ENCODE results near the gene ZIC2.

ZIC2 gene

DNA sequence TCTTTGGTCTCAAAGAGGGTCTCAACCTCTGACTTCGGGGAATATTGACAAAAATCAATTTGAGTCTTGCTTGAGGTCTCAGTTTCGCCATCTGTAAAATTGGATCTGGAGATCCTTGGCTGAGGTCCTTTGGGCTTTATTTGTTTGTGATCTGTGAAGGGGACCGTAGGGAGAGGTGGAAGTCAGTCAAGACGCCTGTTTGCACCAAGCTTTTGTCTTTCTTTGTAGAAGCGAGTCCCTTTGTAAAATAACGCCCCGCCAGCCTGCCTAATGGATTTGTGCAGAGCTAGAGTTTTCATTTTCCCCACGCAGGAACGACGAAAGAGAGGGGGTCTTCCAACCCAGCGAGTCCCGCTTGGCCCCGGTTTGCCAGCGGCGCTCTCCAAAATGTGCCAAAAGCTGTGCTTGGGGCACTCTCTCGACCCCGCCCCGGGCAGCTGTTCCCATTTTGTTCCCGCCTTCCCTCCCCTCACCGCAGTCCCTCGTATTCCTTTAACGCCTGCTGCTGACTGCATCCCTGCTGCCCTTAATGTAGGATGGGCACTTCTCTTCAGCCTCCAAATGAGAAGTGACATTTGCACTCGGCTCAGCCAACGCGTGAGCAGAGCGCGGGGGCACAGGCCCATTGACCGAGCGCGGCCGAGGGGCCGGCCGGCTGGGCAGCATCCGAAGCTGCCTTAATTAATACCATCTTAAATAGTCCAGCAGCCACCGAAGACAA, 23.0 kb upstream of the ZIC2 start:
- Histone ChIP-seq H3K4me3 (replicated peaks; ENCODE audit: insufficient read depth, low read length) (no peak overlapping the region), H3K27me3 (ENCODE audit: insufficient read depth, poor library complexity, severe bottlenecking) (peaks cover 93% of the 10 kb centered on the region), H3K27ac (replicated peaks) (no peak overlapping the region)
- TF ChIP-seq GABPA (IDR thresholded peaks at IDR 0.05; ENCODE audit: low read depth) (no peak), POLR2AphosphoS5 (IDR thresholded peaks at IDR 0.05; ENCODE audit: low read depth) (no peak), SPI1 (IDR thresholded peaks at IDR 0.05; ENCODE audit: borderline replicate concordance, low read depth) (no peak), CTCF (IDR thresholded peaks at IDR 0.05; ENCODE audit: insufficient read depth, low read length) (no peak), REST (IDR thresholded peaks at IDR 0.05; ENCODE audit: insufficient replicate concordance, low read depth) (no peak)
- no peak for DNase-seq (ENCODE audit: low read depth in 1 of 2, low spot score in 1 of 2)

GRCh38 chr13:99959127-99959539, 22.5 kb upstream of the ZIC2 start:
- H3K27me3 ChIP-seq (ENCODE audit: insufficient read depth, poor library complexity, severe bottlenecking), result peaks cover 93% of the 10 kb centered on the region
- TF ChIP-seq POLR2AphosphoS5 (IDR thresholded peaks at IDR 0.05; ENCODE audit: low read depth), result no peak
- H3K4me3 ChIP-seq (replicated peaks; ENCODE audit: insufficient read depth, low read length), result no peak overlapping the region
- no peak for DNase-seq (ENCODE audit: low read depth in 1 of 2, low spot score in 1 of 2)
- no peak overlapping the region for H3K27ac ChIP-seq (replicated peaks)

DNA sequence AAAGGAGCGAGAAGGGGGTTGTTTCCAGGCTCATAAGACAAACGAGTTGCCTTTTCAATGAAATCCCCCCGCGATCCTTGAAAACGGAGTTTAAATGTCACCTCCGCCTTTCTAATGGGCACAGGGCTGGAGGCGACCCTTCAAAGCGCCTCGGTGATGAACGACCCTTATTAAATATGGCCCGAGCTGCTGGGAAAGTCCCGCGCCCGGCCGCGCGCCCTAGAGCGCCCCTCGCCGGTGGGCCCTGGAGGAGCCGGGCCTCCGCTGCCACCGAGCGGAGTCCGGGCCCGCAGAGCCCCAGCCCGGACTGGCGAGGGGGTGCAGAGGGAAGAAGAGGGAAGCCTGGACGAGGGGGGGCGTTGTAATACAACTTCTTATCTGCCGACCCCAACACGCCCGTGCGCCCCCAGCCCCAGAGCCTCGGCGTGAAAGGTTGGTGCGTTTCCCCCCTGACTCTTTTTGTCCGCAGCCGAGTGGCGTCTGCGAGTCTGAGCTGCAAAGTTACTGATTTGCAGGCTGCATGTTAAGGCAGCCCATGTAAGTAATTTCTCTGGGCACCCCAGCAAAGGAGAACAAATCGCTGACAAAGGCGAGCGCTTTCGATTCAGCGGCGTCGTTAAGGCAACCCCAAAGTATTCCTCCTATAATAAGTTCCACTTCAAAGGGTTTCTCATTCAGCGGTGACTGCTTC, 21.9 kb upstream of the ZIC2 start:
- no peak for DNase-seq (ENCODE audit: low read depth in 1 of 2, low spot score in 1 of 2)
- no peak for TF ChIP-seq SPI1 (IDR thresholded peaks at IDR 0.05; ENCODE audit: borderline replicate concordance, low read depth)
- no peak for TF ChIP-seq GABPA (IDR thresholded peaks at IDR 0.05; ENCODE audit: low read depth)
- no peak for TF ChIP-seq POLR2AphosphoS5 (IDR thresholded peaks at IDR 0.05; ENCODE audit: low read depth)
- TF ChIP-seq REST (IDR thresholded peaks at IDR 0.05; ENCODE audit: insufficient replicate concordance, low read depth), result no peak
- no peak for TF ChIP-seq CTCF (IDR thresholded peaks at IDR 0.05; ENCODE audit: insufficient read depth, low read length)
- Histone ChIP-seq H3K27me3 (ENCODE audit: insufficient read depth, poor library complexity, severe bottlenecking) (peaks cover 93% of the 10 kb centered on the region), H3K27ac (replicated peaks) (no peak overlapping the region), H3K4me3 (replicated peaks; ENCODE audit: insufficient read depth, low read length) (no peak overlapping the region)

- DNase-seq (ENCODE audit: low read depth in 1 of 2, low spot score in 1 of 2), result no peak
- Histone ChIP-seq H3K4me3 (replicated peaks; ENCODE audit: insufficient read depth, low read length) (no peak overlapping the region), H3K27me3 (ENCODE audit: insufficient read depth, poor library complexity, severe bottlenecking) (peaks cover 87% of the 10 kb centered on the region), H3K27ac (replicated peaks) (no peak overlapping the region)
- TF ChIP-seq GABPA (IDR thresholded peaks at IDR 0.05; ENCODE audit: low read depth), result no peak
Measured at GRCh38 chr13:99960663-99961311, 20.8 kb upstream of the ZIC2 start.

Measured in HL-60 (cell line).